Mucosa of descending colon (tissue), 3 donors: Measurements from ENCODE around the gene GBP4. TPM values are rescaled to one million over a fixed set of nuclear protein-coding genes. Genes with fewer than 3 reads are reported as not detected.

Experiments used
- ATAC-seq: fragments of 200-7000 bp; cut with Tn5 transposase; one replicate; pipeline ENCODE4 v1.9.1; 2020; ENCODE audit warnings: mild to moderate bottlenecking, moderate library complexity
- DNase-seq, 3 donors: peaks; one replicate each; pipeline ENCODE4 v3.0.0-alpha.2; 2020
- H3K36me3 ChIP-seq: fragments of 200-600 bp; one replicate; pipeline ENCODE4 v1.8.0; 2021; ENCODE audit warnings: low read depth, mild to moderate bottlenecking
- H3K4me1 ChIP-seq: fragments of 200-600 bp; one replicate; pipeline ENCODE4 v1.8.0; 2021; ENCODE audit warnings: low read depth, mild to moderate bottlenecking
- H3K4me3 ChIP-seq: fragments of 200-600 bp; one replicate; pipeline ENCODE4 v1.8.0; 2021; ENCODE audit warnings: mild to moderate bottlenecking
- H3K9me3 ChIP-seq: fragments of 200-600 bp; one replicate; pipeline ENCODE4 v1.8.0; 2021; ENCODE audit warnings: mild to moderate bottlenecking
- CTCF ChIP-seq: fragments of 200-600 bp; IDR thresholded peaks from one replicate; pipeline ENCODE4 v1.8.0; 2022; ENCODE audit warnings: antibody characterized with exemption, mild to moderate bottlenecking
- intact Hi-C, 2 donors: fragments of 100-400 bp; cut with DNase I in 1 of 2; cut with micrococcal nuclease in 1 of 2; formaldehyde crosslinking; loops; one replicate each; pipeline versions ENCODE4 v1.11.0 to v1.11.1; 2022; cut with DNase I, micrococcal nuclease
- total RNA-seq, 3 donors: library from RNA; stranded (reverse); fragmentation: NEBNext Ultra II Directional in 2 of 3; extraction: Animal tissue kit (Norgen Biotek cat#: 25700) in 2 of 3; gene quantifications; one replicate each; pipeline versions ENCODE4 v1.2.1 to v1.2.4, GENCODE V29; 2021 to 2023
- donor health status: DM: no; HTN: no; CAD: no; lungs with moderate emphysema.
- donor health status: DM: no; HTN: no; CAD: no.
- donor health status: DM: no; HTN: yes; CAD: no.

GBP4 gene
- total RNA-seq, 3 donors from 2014 or later: 2.6 to 7.9 (median 7.5) TPM

- Histone ChIP-seq H3K4me3 (no peak overlapping the region), H3K36me3 (no peaks in the 10 kb centered on the region), H3K4me1 (no peaks in the 10 kb centered on the region), H3K9me3 (no peaks in the 10 kb centered on the region)
- ATAC-seq (no peak), DNase-seq (no peak)
- TF ChIP-seq CTCF: no peak
- intact Hi-C loops: no loop called here
Observed at GRCh38 chr1:89176971-89177370, 21.8 kb downstream of the GBP4 start.

GRCh38 chr1:89175601-89176256, 23.0 kb downstream of the GBP4 start, which contains the start of gene GBP7:
Gene GBP7 (minus strand): TSS chr1:89176003. CDS start chr1:89171935, 4,068 bp downstream.
- no peak for DNase-seq

DNA sequence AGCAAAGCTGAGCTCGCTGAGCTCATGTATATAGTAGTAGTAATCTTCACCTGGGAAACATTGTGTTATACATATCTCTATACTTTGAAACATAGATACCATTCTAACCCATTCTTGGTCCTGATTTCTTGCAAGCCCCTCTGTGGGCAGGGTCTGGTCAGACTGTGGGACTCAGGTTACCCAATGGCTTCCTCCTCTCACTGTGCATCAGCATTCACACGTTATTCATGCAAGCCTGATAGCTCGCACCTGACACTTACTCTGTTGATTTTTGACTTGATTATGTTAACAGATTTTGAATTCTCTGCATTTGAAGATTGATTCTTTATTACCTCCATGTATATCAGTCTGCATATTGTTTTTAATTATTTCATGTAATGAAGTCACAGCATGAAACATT, 24.3 kb downstream of the GBP4 start:
- ATAC-seq (no peak), DNase-seq (no peak)
- Histone ChIP-seq H3K36me3 (no peaks in the 10 kb centered on the region), H3K9me3 (no peaks in the 10 kb centered on the region), H3K4me1 (no peaks in the 10 kb centered on the region), H3K4me3 (no peak overlapping the region)
- no peak for TF ChIP-seq CTCF
- intact Hi-C loops: no loop called here

More at GRCh38 chr1:89175601-89176256, 23.0 kb downstream of the GBP4 start, which contains the start of gene GBP7:
- no peak for ATAC-seq
- intact Hi-C loops: no loop called here
- no peak for TF ChIP-seq CTCF
- Histone ChIP-seq H3K4me1 (no peaks in the 10 kb centered on the region), H3K9me3 (no peaks in the 10 kb centered on the region), H3K4me3 (no peak within 1 kb of the TSS), H3K36me3 (no peaks in the 10 kb centered on the region)

GRCh38 chr1:89172468-89173143, 26.1 kb downstream of the GBP4 start:
- Histone ChIP-seq H3K4me1 (no peaks in the 10 kb centered on the region), H3K9me3 (no peaks in the 10 kb centered on the region), H3K4me3 (no peak overlapping the region), H3K36me3 (no peaks in the 10 kb centered on the region)
- no peak for DNase-seq
- ATAC-seq: no peak
- TF ChIP-seq CTCF: no peak
- intact Hi-C loops: no loop called here

GRCh38 chr1:89171067-89171438, 27.7 kb downstream of the GBP4 start:
- H3K4me3 ChIP-seq: no peak overlapping the region
- no peaks in the 10 kb centered on the region for H3K4me1 ChIP-seq
- intact Hi-C loops: no loop called here
- DNase-seq: no peak
- ATAC-seq: no peak
- no peak for TF ChIP-seq CTCF
- H3K9me3 ChIP-seq: no peaks in the 10 kb centered on the region
- no peaks in the 10 kb centered on the region for H3K36me3 ChIP-seq
